ENCODE results near the gene STK32B.

GRCh38 chr4:5126857-5127256 lies 75.6 kb downstream of the STK32B start:
- TF ChIP-seq, protein P1, sequence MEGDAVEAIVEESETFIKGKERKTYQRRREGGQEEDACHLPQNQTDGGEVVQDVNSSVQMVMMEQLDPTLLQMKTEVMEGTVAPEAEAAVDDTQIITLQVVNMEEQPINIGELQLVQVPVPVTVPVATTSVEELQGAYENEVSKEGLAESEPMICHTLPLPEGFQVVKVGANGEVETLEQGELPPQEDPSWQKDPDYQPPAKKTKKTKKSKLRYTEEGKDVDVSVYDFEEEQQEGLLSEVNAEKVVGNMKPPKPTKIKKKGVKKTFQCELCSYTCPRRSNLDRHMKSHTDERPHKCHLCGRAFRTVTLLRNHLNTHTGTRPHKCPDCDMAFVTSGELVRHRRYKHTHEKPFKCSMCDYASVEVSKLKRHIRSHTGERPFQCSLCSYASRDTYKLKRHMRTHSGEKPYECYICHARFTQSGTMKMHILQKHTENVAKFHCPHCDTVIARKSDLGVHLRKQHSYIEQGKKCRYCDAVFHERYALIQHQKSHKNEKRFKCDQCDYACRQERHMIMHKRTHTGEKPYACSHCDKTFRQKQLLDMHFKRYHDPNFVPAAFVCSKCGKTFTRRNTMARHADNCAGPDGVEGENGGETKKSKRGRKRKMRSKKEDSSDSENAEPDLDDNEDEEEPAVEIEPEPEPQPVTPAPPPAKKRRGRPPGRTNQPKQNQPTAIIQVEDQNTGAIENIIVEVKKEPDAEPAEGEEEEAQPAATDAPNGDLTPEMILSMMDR (IDR thresholded peaks at IDR 0.05), result no peak
- TF ChIP-seq POLR2A (IDR thresholded peaks at IDR 0.05), result no peak
